T-helper 1 cell treated with Interleukin-12 subunit alpha and Interleukin-12 subunit beta and Interleukin-4 antibody, amounts not matched to agents 30 μg/mL and 1 μg/mL, for 36 hours (primary cell): Measurements from ENCODE around the gene FMOD.
"Not testable (repeated sequence)": the region's sequence is repeated elsewhere in the genome, so short reads cannot be mapped to it uniquely, and the experiment has no call there.

ENCODE experiments used
- H3K27ac Mint-ChIP-seq: one replicate; pipeline ENCODE4 v1.8.0; 2021; ENCODE audit warnings: mild to moderate bottlenecking, mixed read lengths
- H3K27me3 Mint-ChIP-seq: one replicate; pipeline ENCODE4 v1.8.0; 2021; ENCODE audit warnings: low read depth, mixed read lengths
- H3K36me3 Mint-ChIP-seq: one replicate; pipeline ENCODE4 v1.8.0; 2021; ENCODE audit warnings: low read depth, mixed read lengths
- H3K4me1 Mint-ChIP-seq: one replicate; pipeline ENCODE4 v1.8.0; 2021; ENCODE audit warnings: low read depth, mixed read lengths
- H3K4me3 Mint-ChIP-seq: one replicate; pipeline ENCODE4 v1.8.0; 2021; ENCODE audit warnings: mild to moderate bottlenecking, moderate library complexity, mixed read lengths
- H3K9me3 Mint-ChIP-seq: one replicate; pipeline ENCODE4 v1.8.0; 2021; ENCODE audit warnings: mixed read lengths

FMOD gene

DNA sequence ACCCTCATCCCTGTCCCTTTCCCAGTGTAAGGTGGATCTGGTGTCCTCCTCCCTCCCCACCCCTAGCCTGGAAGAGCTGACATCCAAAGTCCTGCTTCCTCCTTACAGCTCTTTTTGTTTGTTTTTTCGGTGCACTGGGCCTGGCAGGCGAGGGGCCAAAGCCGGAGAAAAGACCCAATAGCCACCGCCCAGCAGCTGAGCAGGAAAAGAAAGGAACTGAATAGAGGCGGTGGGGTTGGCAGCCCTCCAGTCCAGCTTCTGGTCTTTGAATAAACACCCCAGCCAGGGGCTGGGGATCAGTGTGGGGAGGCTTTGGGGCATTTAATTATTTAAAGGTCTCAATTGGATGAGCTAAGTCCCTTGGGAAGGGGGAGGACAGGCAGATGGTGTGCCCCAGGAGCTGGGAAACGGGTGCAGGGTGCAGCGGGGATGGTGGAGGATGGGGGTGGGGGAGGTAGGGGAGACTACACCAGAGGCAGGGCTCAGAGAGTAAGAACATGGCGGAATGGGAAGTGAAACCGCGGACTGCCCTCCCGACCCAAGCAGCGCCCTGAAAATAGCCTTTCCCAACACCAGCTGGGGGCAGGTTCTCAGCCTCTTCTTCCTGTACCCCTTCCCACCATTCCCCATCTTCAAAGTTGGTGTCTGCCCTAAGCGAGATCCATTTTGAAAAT is 25.4 kb downstream of the FMOD start:
- peaks cover 75% of the 10 kb centered on the region for H3K4me1 Mint-ChIP-seq
- H3K9me3 Mint-ChIP-seq, result no peaks in the 10 kb centered on the region
- H3K4me3 Mint-ChIP-seq, result peak overlapping the region; percentile 72
- no peaks in the 10 kb centered on the region for H3K27me3 Mint-ChIP-seq
- H3K36me3 Mint-ChIP-seq, result no peaks in the 10 kb centered on the region
- H3K27ac Mint-ChIP-seq, result peak overlapping the region; percentile 99

DNA sequence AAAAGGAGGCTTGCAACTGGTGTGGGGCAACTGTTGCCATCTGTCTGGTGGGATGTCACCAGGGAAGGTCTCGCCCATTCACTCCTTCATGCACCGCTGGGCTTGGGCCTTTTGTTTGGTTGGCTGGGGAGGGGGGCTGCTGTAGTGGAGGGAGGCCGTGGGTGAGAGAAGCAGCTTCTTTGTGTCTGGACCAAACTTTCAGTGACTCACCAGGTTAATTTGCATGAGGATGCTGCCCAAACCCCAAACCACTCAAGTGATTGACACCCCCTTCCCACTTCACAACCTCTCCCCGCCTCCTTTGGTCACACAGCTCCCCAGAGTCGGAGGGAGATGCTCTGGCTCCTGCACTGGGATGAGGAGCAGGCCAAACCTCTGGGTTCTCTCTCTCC is 25.9 kb downstream of the FMOD start:
- H3K36me3 Mint-ChIP-seq, result no peaks in the 10 kb centered on the region
- peaks cover 80% of the 10 kb centered on the region for H3K4me1 Mint-ChIP-seq
- H3K4me3 Mint-ChIP-seq, result peak overlapping the region; percentile 72
- H3K27ac Mint-ChIP-seq, result peak overlapping the region; percentile 87
- H3K27me3 Mint-ChIP-seq, result no peaks in the 10 kb centered on the region
- H3K9me3 Mint-ChIP-seq, result no peaks in the 10 kb centered on the region

DNA sequence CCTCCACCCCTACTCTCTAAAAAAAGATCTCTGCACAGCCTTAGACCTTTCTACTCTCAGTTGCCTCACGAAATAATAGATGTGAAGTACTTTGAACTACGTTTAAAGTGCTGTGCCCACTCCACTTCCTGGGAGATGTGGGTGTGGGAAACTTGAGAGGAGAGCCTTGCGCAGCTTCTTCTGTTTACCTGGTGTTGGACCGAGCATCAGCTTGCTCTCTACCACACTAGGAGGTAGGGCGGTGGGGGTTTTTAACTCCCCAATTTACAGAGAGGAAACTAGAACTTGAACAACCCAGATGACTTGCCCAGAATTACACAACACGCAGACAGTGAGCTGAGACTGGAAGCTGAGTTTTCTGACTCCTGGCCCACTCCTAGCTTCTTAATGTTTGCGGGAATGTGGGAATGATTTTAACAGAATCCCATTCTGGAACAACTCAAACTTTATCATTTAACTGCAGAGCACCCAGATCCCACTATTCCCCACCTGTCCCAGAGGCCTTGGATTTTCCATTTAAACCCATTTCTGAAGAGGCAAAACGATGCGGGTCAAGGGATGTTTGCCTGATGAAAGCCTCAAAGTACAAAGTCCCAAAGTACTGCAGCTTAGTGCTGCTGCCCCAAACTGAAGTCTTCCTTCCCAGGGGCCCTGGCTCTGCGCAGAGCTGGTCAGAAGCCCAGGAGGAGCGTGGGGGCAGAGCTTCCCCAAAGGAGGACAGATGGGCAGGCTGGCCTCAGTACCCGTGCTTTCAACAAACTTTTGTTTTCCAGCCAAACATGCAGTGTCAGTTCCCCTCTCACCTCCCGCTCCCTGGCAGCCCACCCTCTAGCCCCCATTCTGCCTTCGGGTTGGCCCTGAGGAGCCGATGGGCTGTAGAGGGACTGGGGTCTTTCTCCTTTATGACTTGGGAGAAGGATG is 26.6 kb downstream of the FMOD start:
- Mint-ChIP-seq H3K9me3 (no peaks in the 10 kb centered on the region), H3K27me3 (no peaks in the 10 kb centered on the region), H3K4me1 (peaks cover 82% of the 10 kb centered on the region), H3K27ac (peak overlapping the region; percentile 87), H3K4me3 (peak overlapping the region; percentile 72), H3K36me3 (no peaks in the 10 kb centered on the region)

DNA sequence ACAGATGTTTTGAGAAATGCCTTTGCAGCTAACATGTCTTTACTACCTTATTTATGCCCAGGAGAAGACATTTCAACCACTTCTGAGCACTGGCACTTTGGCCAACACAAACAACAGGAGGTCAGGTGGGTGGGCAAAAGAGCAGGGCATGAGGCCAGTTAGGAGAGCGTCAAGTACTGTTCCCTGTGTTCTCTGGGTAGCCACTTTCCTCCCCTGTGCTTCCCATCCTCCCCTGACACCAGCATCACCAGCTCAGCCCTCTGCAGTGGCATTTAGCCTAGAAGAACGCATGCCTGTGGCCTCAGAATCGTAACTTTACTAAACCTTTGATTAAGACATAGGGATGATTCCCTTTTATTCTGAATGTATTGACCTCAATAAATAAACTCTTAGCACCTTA is 27.3 kb downstream of the FMOD start:
- Mint-ChIP-seq H3K27me3 (no peaks in the 10 kb centered on the region), H3K4me3 (peak overlapping the region; percentile 68), H3K36me3 (peaks cover 3% of the 10 kb centered on the region), H3K4me1 (peaks cover 81% of the 10 kb centered on the region), H3K27ac (peak overlapping the region; percentile 87), H3K9me3 (no peaks in the 10 kb centered on the region)

DNA sequence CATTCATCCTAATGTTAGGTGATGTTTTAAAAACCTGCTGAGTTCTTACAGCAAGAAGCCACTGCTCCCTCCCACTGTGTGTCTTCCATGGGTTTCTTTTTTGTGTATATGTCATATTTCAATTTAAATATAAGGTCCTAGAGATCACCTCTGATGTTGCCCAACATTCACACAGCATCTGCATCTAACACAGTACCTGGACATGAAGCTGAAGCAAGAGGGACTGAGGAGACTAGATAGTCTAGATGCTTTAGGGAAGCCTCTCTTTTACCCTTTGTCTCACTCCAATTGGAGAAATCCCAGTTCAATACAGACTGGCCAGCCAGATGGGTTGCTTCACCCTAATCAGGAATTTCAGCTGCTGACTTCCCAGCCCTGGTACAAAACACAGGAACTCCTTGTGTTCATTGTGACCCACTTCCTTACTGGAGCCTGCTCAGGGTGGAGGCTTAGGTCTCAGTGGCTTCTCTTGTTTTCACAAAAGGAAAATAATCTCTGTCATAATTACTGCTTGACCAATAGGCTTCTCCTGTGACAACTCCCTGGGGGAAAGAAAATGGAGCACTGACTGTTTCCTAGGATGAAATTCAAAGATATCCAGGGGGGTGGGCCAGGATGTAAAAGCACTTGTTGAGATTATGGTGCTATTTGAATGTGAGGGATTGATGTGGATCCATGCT is 28.3 kb downstream of the FMOD start:
- Mint-ChIP-seq H3K4me1 (peaks cover 74% of the 10 kb centered on the region), H3K27ac (peak overlapping the region; percentile 90), H3K36me3 (peaks cover 5% of the 10 kb centered on the region), H3K4me3 (peak overlapping the region; percentile 16), H3K9me3 (no peaks in the 10 kb centered on the region), H3K27me3 (no peaks in the 10 kb centered on the region)

DNA sequence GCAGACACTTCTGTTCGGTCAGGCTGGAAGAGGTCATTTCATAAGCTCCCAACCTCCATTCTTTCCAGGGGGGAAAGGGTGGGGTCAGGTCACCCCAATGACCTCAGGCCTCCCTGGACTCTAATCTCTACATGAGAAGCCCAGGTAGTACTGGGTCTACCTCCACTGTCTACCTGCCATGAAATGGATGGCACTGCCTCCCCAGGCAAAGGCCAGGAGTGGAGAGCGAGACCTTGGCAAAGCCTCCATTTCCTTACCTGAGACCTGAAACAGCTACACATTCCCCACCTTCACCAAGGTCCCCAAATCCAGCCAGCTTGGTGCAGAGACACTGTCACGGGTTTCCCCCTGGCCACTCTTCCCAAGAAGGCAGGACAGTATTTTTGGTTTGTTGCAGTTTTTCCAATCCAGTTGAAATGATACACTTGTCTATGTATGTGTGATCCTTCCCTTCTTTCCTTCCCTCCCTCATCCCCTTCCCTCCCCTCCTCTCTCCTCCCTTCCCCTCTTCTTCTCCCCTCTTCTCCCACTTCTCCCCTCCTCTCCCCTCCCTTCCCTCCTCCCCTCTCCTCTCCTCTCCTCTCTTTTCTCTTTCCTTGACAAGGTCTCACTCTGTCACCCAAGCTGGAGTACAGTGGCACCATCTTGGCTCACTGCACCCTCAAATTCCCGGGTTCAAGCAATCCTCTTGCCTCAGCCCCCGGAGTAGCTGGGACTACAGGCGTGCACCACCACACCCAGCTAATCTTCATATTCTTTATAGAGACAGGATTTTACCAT is 29.5 kb downstream of the FMOD start:
- Mint-ChIP-seq H3K9me3 (no peaks in the 10 kb centered on the region), H3K27ac (peak overlapping the region; percentile 90), H3K4me1 (peaks cover 73% of the 10 kb centered on the region), H3K4me3 (peak overlapping the region; percentile 45), H3K27me3 (no peaks in the 10 kb centered on the region), H3K36me3 (peaks cover 5% of the 10 kb centered on the region)

DNA sequence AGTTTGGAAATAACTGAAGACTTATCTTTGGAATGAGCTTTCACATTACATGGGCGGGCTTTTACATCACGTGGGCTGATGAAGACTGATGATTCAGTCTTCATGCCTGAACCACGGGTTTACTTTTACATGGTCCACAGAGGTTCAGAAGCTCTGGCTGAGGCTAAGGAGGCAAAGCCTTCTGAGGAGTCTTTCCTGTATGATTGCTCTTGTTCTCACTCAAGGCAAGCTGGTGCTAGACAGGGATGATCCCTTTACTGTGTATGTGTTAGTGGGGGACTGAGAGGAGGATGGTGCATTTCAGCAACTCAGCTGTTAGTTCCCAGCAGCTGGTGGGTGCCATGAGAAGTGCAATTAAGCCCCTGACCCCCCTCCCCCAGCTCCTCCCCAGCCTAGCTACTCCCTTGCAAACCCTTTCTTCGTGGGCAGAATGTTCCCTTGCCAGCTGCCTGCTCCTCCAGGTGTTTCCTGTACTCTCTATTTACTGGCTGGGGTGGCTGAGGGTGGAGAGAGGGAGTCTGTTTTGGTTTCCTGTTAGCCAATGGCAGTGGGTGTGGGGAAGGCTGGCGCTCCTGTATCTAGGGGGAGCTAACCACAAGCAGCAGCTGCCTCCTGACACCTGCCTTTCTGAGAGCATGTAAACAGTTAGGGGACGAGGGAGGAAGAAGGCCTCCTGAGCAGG is 30.2 kb downstream of the FMOD start:
- H3K27ac Mint-ChIP-seq, result peak overlapping the region; percentile 90
- H3K27me3 Mint-ChIP-seq, result no peaks in the 10 kb centered on the region
- H3K36me3 Mint-ChIP-seq, result peaks cover 7% of the 10 kb centered on the region
- peaks cover 66% of the 10 kb centered on the region for H3K4me1 Mint-ChIP-seq
- peak overlapping the region; percentile 45 for H3K4me3 Mint-ChIP-seq
- H3K9me3 Mint-ChIP-seq, result no peaks in the 10 kb centered on the region

DNA sequence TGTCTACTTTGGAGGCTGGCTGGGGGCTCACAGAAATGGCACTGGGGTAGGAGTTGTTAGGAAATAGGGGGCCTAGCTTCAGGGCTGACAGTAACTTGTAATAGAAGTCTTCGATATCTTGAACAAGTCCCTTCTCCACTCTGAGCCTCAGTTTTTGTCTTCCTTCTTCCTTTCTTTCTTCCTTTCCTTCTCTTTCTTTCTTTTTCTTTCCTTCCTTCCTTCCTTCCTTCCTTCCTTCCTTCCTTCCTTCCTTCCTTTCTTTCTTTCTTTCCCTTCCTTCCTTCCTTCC is 32.7 kb downstream of the FMOD start:
- no peaks in the 10 kb centered on the region for H3K27me3 Mint-ChIP-seq
- peaks cover 43% of the 10 kb centered on the region for H3K4me1 Mint-ChIP-seq
- peaks cover 20% of the 10 kb centered on the region for H3K36me3 Mint-ChIP-seq
- no peak overlapping the region for H3K4me3 Mint-ChIP-seq
- no peak overlapping the region for H3K27ac Mint-ChIP-seq
- H3K9me3 Mint-ChIP-seq, result no peaks in the 10 kb centered on the region

DNA sequence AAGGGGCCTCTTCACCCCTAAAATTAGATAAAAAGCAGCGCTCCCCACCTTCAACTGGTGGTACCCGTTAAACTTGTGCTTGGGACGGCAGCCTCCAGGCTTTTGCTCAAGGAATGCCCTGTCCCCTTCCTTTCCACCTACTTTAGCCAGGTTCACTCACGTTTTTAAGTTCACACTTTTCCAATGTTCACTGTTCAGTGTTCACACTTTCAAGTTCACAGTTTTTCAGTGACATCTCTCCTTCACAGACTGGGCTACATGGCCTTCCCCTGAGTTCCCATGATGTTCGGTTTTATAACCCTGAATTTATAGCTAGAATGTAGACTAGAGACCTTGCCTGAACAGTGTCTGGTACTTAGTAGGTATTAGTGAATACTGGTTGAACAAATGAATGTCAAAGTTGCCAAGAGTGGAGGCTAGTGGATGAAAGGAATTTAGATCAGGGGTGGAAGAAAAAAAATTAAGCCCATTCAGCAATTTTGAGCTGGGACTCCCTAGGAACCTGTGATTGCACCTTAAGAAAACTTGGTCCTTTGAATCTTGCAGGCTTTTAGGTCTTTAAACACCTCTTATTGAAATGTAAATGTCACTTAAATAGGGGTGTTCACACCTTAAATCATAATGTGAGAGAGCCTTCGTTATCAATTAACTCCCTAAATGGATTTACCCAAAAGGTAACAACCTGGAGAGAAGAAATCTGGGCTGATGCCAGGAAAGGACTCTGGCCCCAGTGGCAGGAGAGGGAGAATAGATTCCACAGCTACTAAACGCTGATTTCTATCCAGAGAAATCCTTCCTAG is 33.3 kb downstream of the FMOD start:
- H3K36me3 Mint-ChIP-seq, result peaks cover 20% of the 10 kb centered on the region
- H3K4me1 Mint-ChIP-seq, result peaks cover 38% of the 10 kb centered on the region
- no peak overlapping the region for H3K4me3 Mint-ChIP-seq
- no peaks in the 10 kb centered on the region for H3K27me3 Mint-ChIP-seq
- no peaks in the 10 kb centered on the region for H3K9me3 Mint-ChIP-seq
- no peak overlapping the region for H3K27ac Mint-ChIP-seq

DNA sequence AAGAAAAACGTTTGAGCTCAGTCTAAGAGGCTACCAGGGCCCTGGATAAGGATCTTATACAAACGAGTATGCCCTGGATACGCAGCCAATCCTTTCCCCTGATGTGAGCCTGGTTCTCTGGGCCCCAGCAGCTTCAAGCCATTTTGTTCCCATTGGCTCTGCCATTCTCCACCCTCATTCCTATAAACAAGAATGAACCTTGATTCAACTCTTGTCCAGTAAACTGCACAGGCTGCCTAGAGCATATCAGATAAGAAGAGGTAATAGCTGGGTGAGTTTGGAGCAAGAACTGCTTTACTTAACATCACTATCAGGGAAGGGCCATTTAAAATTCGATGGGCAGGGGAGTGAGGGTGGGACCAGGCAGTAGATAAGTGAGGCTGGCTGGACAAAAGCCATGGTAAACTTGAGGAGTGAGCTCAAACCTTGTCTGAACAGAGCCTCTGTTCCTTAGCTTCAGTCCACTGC is 34.3 kb downstream of the FMOD start:
- Mint-ChIP-seq H3K27ac (no peak overlapping the region), H3K9me3 (no peaks in the 10 kb centered on the region), H3K36me3 (peaks cover 20% of the 10 kb centered on the region), H3K4me1 (peaks cover 28% of the 10 kb centered on the region), H3K4me3 (no peak overlapping the region), H3K27me3 (no peaks in the 10 kb centered on the region)

DNA sequence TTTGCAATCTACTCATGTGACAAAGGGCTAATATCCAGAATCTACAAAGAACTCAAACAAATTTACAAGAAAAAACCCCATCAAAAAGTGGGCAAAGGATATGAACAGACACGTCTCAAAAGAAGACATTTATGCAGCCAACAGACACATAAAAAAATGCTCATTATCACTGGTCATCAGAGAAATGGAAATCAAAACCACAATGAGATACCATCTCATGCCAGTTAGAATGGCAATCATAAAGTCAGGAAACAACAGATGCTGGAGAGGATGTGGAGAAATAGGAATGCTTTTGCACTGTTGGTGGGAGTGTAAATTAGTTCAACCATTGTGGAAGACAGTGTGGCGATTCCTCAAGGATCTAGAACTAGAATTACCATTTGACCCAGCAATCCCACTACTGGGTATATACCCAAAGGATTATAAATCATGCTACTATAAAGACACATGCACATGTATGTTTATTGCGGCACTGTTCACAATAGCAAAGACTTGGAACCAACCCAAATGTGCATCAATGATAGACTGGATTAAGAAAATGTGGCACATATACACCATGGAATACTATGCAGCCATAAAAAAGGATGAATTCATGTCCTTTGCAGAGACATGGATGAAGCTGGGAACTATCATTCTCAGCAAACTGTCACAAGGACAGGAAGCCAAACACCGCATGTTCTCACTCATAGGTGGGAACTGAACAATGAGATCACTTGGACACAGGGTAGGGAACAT is 36.7 kb downstream of the FMOD start:
- not testable (repeated sequence) for H3K4me3 Mint-ChIP-seq, H3K27ac Mint-ChIP-seq

DNA sequence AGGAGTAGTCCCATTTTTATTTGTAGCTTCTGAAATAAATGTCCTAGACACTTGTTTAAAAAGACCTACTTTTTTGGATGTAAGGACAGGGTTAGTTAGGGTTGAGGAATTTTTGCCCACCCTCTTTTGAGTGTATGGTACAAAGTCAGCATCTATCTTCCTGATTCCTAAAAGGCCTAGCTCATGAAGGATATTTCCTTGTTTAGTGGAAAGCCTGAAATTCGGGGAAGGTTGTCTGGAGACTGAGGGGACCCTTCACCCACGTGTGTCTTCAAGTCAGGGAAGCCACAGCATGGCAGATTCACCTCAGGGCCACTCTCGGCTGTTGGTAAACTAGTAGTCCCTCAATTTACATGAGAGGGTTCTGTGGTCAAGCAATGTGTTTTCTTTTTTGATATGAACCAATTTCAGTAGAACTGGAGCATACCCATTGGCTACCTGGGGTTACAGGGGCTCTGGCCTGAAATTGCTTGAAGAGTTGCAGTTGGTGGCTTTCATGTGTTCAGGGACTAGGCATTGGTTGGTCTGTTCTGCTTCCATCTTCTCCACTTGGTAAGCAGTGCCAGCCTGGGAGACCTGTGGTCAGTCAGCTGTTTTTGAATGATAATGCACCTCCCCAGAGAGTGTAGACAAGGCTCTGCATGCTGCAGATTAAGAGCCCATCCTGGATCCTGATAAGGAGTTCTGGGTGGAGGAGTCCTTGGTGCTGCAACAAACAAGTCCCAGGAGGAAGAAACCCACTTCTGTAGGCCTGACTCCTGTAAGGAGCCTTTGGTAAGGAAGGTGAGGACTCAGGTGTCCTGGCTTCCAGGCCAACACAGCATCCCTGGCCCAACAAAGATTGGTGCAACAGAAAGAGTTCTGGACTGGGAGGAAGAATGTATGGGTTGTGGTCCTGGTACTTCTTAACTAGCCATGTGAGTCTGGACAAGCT is 39.3 kb downstream of the FMOD start:
- Mint-ChIP-seq H3K27me3 (no peaks in the 10 kb centered on the region), H3K27ac (peak overlapping the region; percentile 36), H3K4me3 (no peak overlapping the region), H3K36me3 (peaks cover 55% of the 10 kb centered on the region), H3K4me1 (peaks cover 32% of the 10 kb centered on the region), H3K9me3 (no peaks in the 10 kb centered on the region)

More for the DNA sequence above, 36.7 kb downstream of the FMOD start:
- not testable (repeated sequence) for H3K9me3 Mint-ChIP-seq, H3K27me3 Mint-ChIP-seq
- H3K36me3 Mint-ChIP-seq, result peaks cover 34% of the 10 kb centered on the region
- H3K4me1 Mint-ChIP-seq, result peaks cover 21% of the 10 kb centered on the region
